ENCODE measurements around the gene ADGRA3.
"Not testable (repeated sequence)": the region's sequence is repeated elsewhere in the genome, so short reads cannot be mapped to it uniquely, and the experiment has no call there.

ADGRA3 gene

GRCh38 chr4:22482250-22483127 lies 33.4 kb downstream of the ADGRA3 start:
- no peaks in the 10 kb centered on the region for H3K9me3 Mint-ChIP-seq
- H3K27ac Mint-ChIP-seq: no peak overlapping the region
- peaks cover 55% of the 10 kb centered on the region for H3K27me3 Mint-ChIP-seq
- intact Hi-C loops (cut with micrococcal nuclease): no loop called here
- no peak overlapping the region for H3K4me3 Mint-ChIP-seq
- no peaks in the 10 kb centered on the region for H3K36me3 Mint-ChIP-seq (ENCODE audit: low read depth)
- H3K4me1 Mint-ChIP-seq (ENCODE audit: low read depth): peaks cover 35% of the 10 kb centered on the region

GRCh38 chr4:22480675-22481327 lies 35.1 kb downstream of the ADGRA3 start:
- H3K4me1 Mint-ChIP-seq (ENCODE audit: low read depth): peaks cover 33% of the 10 kb centered on the region
- intact Hi-C loops (cut with micrococcal nuclease): no loop called here
- no peaks in the 10 kb centered on the region for H3K9me3 Mint-ChIP-seq
- H3K27ac Mint-ChIP-seq: no peak overlapping the region
- no peaks in the 10 kb centered on the region for H3K36me3 Mint-ChIP-seq (ENCODE audit: low read depth)
- H3K4me3 Mint-ChIP-seq: no peak overlapping the region
- H3K27me3 Mint-ChIP-seq: peaks cover 51% of the 10 kb centered on the region

GRCh38 chr4:22478426-22478825 lies 37.4 kb downstream of the ADGRA3 start:
- H3K4me3 Mint-ChIP-seq: no peak overlapping the region
- H3K4me1 Mint-ChIP-seq (ENCODE audit: low read depth): peaks cover 13% of the 10 kb centered on the region
- intact Hi-C loops (cut with micrococcal nuclease): no loop called here
- peaks cover 43% of the 10 kb centered on the region for H3K27me3 Mint-ChIP-seq
- H3K9me3 Mint-ChIP-seq: no peaks in the 10 kb centered on the region
- no peaks in the 10 kb centered on the region for H3K36me3 Mint-ChIP-seq (ENCODE audit: low read depth)
- no peak overlapping the region for H3K27ac Mint-ChIP-seq

GRCh38 chr4:22477813-22478182 lies 38.1 kb downstream of the ADGRA3 start:
- Mint-ChIP-seq H3K9me3 (no peaks in the 10 kb centered on the region), H3K27me3 (peaks cover 37% of the 10 kb centered on the region), H3K36me3 (ENCODE audit: low read depth) (no peaks in the 10 kb centered on the region), H3K4me1 (ENCODE audit: low read depth) (peaks cover 6% of the 10 kb centered on the region), H3K4me3 (no peak overlapping the region), H3K27ac (no peak overlapping the region)
- intact Hi-C loops (cut with micrococcal nuclease): no loop called here

- Mint-ChIP-seq H3K9me3 (no peaks in the 10 kb centered on the region), H3K27ac (no peak overlapping the region), H3K4me3 (no peak overlapping the region), H3K36me3 (ENCODE audit: low read depth) (no peaks in the 10 kb centered on the region), H3K27me3 (peaks cover 35% of the 10 kb centered on the region), H3K4me1 (ENCODE audit: low read depth) (peaks cover 1% of the 10 kb centered on the region)
- intact Hi-C loops (cut with micrococcal nuclease): no loop called here
These were observed 38.6 kb downstream of the ADGRA3 start for GRCh38 chr4:22477136-22477812.

- H3K27me3 Mint-ChIP-seq: peaks cover 25% of the 10 kb centered on the region
- H3K27ac Mint-ChIP-seq: no peak overlapping the region
- no peak overlapping the region for H3K4me3 Mint-ChIP-seq
- intact Hi-C loops (cut with micrococcal nuclease): no loop called here
- no peaks in the 10 kb centered on the region for H3K9me3 Mint-ChIP-seq
- H3K36me3 Mint-ChIP-seq (ENCODE audit: low read depth): no peaks in the 10 kb centered on the region
- no peaks in the 10 kb centered on the region for H3K4me1 Mint-ChIP-seq (ENCODE audit: low read depth)
These were observed 39.9 kb downstream of the ADGRA3 start for GRCh38 chr4:22476011-22476410.

GRCh38 chr4:22475311-22475646 lies 40.6 kb downstream of the ADGRA3 start:
- H3K36me3 Mint-ChIP-seq (ENCODE audit: low read depth); H3K4me1 Mint-ChIP-seq (ENCODE audit: low read depth); H3K9me3 Mint-ChIP-seq; intact Hi-C loops (cut with micrococcal nuclease); H3K4me3 Mint-ChIP-seq; H3K27ac Mint-ChIP-seq: not testable (repeated sequence)
- H3K27me3 Mint-ChIP-seq: peaks cover 24% of the 10 kb centered on the region

- no peaks in the 10 kb centered on the region for H3K4me1 Mint-ChIP-seq (ENCODE audit: low read depth)
- H3K4me3 Mint-ChIP-seq: no peak overlapping the region
- intact Hi-C loops (cut with micrococcal nuclease): no loop called here
- no peaks in the 10 kb centered on the region for H3K9me3 Mint-ChIP-seq
- H3K36me3 Mint-ChIP-seq (ENCODE audit: low read depth): no peaks in the 10 kb centered on the region
- no peak overlapping the region for H3K27ac Mint-ChIP-seq
- H3K27me3 Mint-ChIP-seq: peaks cover 20% of the 10 kb centered on the region
These were observed 41.1 kb downstream of the ADGRA3 start for GRCh38 chr4:22474636-22475310.

- H3K9me3 Mint-ChIP-seq: no peaks in the 10 kb centered on the region
These were observed 42.6 kb downstream of the ADGRA3 start for GRCh38 chr4:22473268-22473667.

GRCh38 chr4:22471999-22472461 lies 43.8 kb downstream of the ADGRA3 start:
- H3K4me1 Mint-ChIP-seq (ENCODE audit: low read depth): no peaks in the 10 kb centered on the region
- intact Hi-C loops (cut with micrococcal nuclease): no loop called here
- no peak overlapping the region for H3K4me3 Mint-ChIP-seq
- no peaks in the 10 kb centered on the region for H3K36me3 Mint-ChIP-seq (ENCODE audit: low read depth)
- no peak overlapping the region for H3K27ac Mint-ChIP-seq
- peaks cover 16% of the 10 kb centered on the region for H3K27me3 Mint-ChIP-seq
- H3K9me3 Mint-ChIP-seq: no peaks in the 10 kb centered on the region

More at GRCh38 chr4:22473268-22473667, 42.6 kb downstream of the ADGRA3 start:
- H3K27me3 Mint-ChIP-seq: peaks cover 16% of the 10 kb centered on the region
- intact Hi-C loops (cut with micrococcal nuclease): no loop called here
- no peaks in the 10 kb centered on the region for H3K36me3 Mint-ChIP-seq (ENCODE audit: low read depth)
- no peaks in the 10 kb centered on the region for H3K4me1 Mint-ChIP-seq (ENCODE audit: low read depth)
- no peak overlapping the region for H3K4me3 Mint-ChIP-seq
- H3K27ac Mint-ChIP-seq: no peak overlapping the region

- Mint-ChIP-seq H3K4me3 (no peak overlapping the region), H3K27ac (no peak overlapping the region), H3K4me1 (ENCODE audit: low read depth) (no peaks in the 10 kb centered on the region), H3K36me3 (ENCODE audit: low read depth) (no peaks in the 10 kb centered on the region), H3K9me3 (no peaks in the 10 kb centered on the region), H3K27me3 (peaks cover 12% of the 10 kb centered on the region)
- intact Hi-C loops (cut with micrococcal nuclease): no loop called here
These were observed 44.4 kb downstream of the ADGRA3 start for GRCh38 chr4:22471419-22471818.

GRCh38 chr4:22466581-22466980 lies 49.3 kb downstream of the ADGRA3 start:
- no peaks in the 10 kb centered on the region for H3K9me3 Mint-ChIP-seq

GRCh38 chr4:22465996-22466395 lies 49.9 kb downstream of the ADGRA3 start:
- Mint-ChIP-seq H3K36me3 (ENCODE audit: low read depth) (no peaks in the 10 kb centered on the region), H3K27ac (no peak overlapping the region)
- intact Hi-C loops (cut with micrococcal nuclease): no loop called here

More at GRCh38 chr4:22466581-22466980, 49.3 kb downstream of the ADGRA3 start:
- Mint-ChIP-seq H3K36me3 (ENCODE audit: low read depth) (no peaks in the 10 kb centered on the region), H3K27ac (no peak overlapping the region), H3K4me3 (no peak overlapping the region), H3K4me1 (ENCODE audit: low read depth) (no peaks in the 10 kb centered on the region), H3K27me3 (peaks cover 13% of the 10 kb centered on the region)
- intact Hi-C loops (cut with micrococcal nuclease): no loop called here

GRCh38 chr4:22465349-22465748 lies 50.5 kb downstream of the ADGRA3 start:
- Mint-ChIP-seq H3K4me3 (no peak overlapping the region), H3K9me3 (no peaks in the 10 kb centered on the region), H3K27ac (no peak overlapping the region), H3K36me3 (ENCODE audit: low read depth) (no peaks in the 10 kb centered on the region), H3K27me3 (peaks cover 13% of the 10 kb centered on the region), H3K4me1 (ENCODE audit: low read depth) (no peaks in the 10 kb centered on the region)
- intact Hi-C loops (cut with micrococcal nuclease): no loop called here

More at GRCh38 chr4:22465996-22466395, 49.9 kb downstream of the ADGRA3 start:
- Mint-ChIP-seq H3K27me3 (peaks cover 13% of the 10 kb centered on the region), H3K4me3 (no peak overlapping the region), H3K4me1 (ENCODE audit: low read depth) (no peaks in the 10 kb centered on the region), H3K9me3 (no peaks in the 10 kb centered on the region)

Measured in dendritic cell treated with granulocyte-macrophage colony-stimulating factor and Interleukin-4, amounts not matched to agents 40 ng/mL and 50 ng/mL, for 4 days (primary cell).